ENCODE measurements around the gene PKD2L2. TPM values are rescaled to one million over a fixed set of nuclear protein-coding genes. Genes with fewer than 3 reads are reported as not detected.

PKD2L2 gene
- total and polyA plus RNA-seq, 12 donors: 0.06 to 1.7 (median 0.52) TPM; not detected in 2

DNA sequence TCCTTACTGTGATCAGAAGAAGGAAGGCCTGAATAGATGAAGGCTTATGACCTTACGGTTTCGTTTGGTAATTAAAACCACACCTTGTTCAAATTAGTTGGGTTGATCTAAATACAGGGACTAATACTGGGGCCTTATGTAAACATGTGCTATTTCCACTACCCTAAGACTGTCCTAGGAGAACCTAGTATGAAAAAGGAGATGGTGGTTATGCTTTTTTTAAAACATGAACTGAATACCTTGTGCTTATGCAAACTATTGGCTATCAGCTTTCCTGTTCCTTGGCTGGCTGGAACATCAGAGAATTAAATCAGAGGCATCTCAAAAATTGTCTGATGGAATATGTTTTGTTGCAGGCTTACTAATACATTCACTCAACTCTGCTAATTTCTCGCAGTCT lies 17.7 kb upstream of the PKD2L2 start:
- DNase-seq (no peak), ATAC-seq (peak in 2 of 8 donors; percentile 25 to 47)
- Histone ChIP-seq H3K9me3 (no peaks in the 10 kb centered on the region), H3K27me3 (no peaks in the 10 kb centered on the region), H3K27ac (peak overlapping the region in 2 of 10 donors; percentile 46 to 51), H3K4me3 (no peak overlapping the region), H3K4me1 (peaks cover 0 to 23% (median 0%) of the 10 kb centered on the region in 9 donors), H3K36me3 (no peaks in the 10 kb centered on the region)
- TF ChIP-seq, protein P1, sequence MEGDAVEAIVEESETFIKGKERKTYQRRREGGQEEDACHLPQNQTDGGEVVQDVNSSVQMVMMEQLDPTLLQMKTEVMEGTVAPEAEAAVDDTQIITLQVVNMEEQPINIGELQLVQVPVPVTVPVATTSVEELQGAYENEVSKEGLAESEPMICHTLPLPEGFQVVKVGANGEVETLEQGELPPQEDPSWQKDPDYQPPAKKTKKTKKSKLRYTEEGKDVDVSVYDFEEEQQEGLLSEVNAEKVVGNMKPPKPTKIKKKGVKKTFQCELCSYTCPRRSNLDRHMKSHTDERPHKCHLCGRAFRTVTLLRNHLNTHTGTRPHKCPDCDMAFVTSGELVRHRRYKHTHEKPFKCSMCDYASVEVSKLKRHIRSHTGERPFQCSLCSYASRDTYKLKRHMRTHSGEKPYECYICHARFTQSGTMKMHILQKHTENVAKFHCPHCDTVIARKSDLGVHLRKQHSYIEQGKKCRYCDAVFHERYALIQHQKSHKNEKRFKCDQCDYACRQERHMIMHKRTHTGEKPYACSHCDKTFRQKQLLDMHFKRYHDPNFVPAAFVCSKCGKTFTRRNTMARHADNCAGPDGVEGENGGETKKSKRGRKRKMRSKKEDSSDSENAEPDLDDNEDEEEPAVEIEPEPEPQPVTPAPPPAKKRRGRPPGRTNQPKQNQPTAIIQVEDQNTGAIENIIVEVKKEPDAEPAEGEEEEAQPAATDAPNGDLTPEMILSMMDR (IDR thresholded peaks at IDR 0.05): no peak
- 94 to 97% methylated on average over 3 of the region's 3 CpGs for WGBS, 2 donors
- intact Hi-C loops (cut with DNase I): no loop called here

DNA sequence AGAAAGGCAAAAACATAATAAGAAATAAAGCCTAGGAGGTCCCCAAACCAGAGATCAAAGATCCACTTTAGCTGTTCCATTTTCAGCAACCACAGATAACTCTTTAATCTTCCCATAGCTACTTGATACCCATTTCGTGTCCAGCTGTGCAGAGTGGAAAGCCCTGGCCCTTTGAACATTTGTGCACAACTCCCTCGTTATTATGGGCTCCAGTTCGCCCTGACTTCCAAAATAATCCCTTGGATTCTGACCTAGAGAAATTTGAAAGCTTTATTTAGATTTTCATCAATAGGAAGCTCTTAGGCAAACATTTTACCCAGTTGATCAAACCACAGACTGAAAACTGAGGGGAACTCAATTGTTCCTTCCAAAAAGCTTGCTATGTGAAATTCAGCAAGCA lies 16.8 kb upstream of the PKD2L2 start:
- WGBS, 2 donors: 62 to 66% methylated on average over 3 of the region's 3 CpGs
- H3K27ac ChIP-seq: peak overlapping the region in 1 of 10 donors; percentile 19
- no peak for ATAC-seq

DNA sequence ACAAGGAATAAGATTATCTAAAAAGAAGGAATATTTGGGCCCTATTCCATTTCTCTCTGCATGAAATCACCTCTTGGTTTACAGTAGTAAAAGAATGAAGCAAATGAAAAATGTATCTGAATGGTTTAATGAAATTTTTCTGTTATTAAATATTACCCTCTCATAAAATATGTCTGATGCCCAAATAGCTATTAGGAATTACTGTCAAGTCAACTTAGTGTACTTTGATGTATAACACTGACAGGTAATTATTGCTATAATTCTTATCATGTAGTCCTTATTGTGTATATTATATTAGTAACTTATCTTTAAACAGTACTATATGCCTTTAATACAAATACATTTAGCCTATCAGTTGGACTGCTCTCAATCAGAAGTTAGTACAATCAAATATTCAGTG lies 13.2 kb upstream of the PKD2L2 start:
- no peak overlapping the region for H3K27ac ChIP-seq
- H3K9me3 ChIP-seq: no peaks in the 10 kb centered on the region
- no peak for ATAC-seq
- peaks cover 0 to 2% (median 0%) of the 10 kb centered on the region in 9 donors for H3K36me3 ChIP-seq
- no peak for DNase-seq
- no peaks in the 10 kb centered on the region for H3K27me3 ChIP-seq
- H3K4me3 ChIP-seq: no peak overlapping the region
- peaks cover 0 to 20% (median 0%) of the 10 kb centered on the region in 9 donors for H3K4me1 ChIP-seq
- TF ChIP-seq, protein P1 (IDR thresholded peaks at IDR 0.05): no peak
- intact Hi-C loops (cut with DNase I): no loop called here

More for the DNA sequence above, 16.8 kb upstream of the PKD2L2 start:
- TF ChIP-seq, protein P1 (IDR thresholded peaks at IDR 0.05): no peak
- H3K4me3 ChIP-seq: no peak overlapping the region
- no peaks in the 10 kb centered on the region for H3K9me3 ChIP-seq
- no peaks in the 10 kb centered on the region for H3K27me3 ChIP-seq
- intact Hi-C loops (cut with DNase I): no loop called here
- no peaks in the 10 kb centered on the region for H3K36me3 ChIP-seq
- peaks cover 0 to 23% (median 0%) of the 10 kb centered on the region in 9 donors for H3K4me1 ChIP-seq
- no peak for DNase-seq

DNA sequence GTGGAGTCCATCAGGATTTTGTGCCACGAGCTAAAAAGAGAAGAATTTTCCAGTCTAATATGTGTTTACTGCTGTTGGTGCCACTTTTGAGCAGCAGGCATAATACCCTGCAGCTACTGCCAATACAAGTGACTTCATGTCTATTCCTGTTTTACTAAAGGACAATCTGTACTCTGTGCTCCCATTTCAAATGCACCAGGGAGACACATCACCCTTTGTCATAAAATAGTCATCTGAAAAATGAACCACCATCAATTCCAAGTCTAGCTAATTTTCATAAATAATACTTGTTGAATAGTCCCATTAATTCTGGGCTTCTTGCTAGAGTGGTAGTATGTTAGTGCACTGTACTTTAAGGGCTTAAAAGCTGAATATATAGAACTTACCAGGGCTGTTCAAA lies 8.9 kb upstream of the PKD2L2 start:
- Histone ChIP-seq H3K4me1 (peaks cover 0 to 5% (median 0%) of the 10 kb centered on the region in 9 donors), H3K36me3 (peaks cover 0 to 26% (median 0%) of the 10 kb centered on the region in 9 donors), H3K27ac (peak overlapping the region in 9 of 10 donors; percentile 51 to 81 (median 65)), H3K27me3 (no peaks in the 10 kb centered on the region), H3K9me3 (no peaks in the 10 kb centered on the region), H3K4me3 (peak overlapping the region in 1 of 10 donors; percentile 8)
- intact Hi-C loops (cut with DNase I): loop anchor here in 1 of 10 donors (2.0 to 10.0 kb wide), 2 partner anchors 44 to 106 kb away; no protein-coding TSS in a partner anchor
- WGBS, 2 donors: 38 to 53% methylated on average over 1 of the region's 1 CpG
- ATAC-seq: peak in 7 of 8 donors; percentile 79 to 98 (median 91)
- TF ChIP-seq, protein P1 (IDR thresholded peaks at IDR 0.05): no peak
- DNase-seq: peak in 1 of 2 donors; percentile 7

All from heart right ventricle (tissue), 16 donors.